OCI-LY1 (cell line): Measurements from ENCODE around the gene ZP1.

ENCODE experiments used
- CTCF ChIP-seq: fragments of 200-600 bp; sonication (generic), shearing (Covaris generic); IDR thresholded peaks from 2 replicates; pipeline ENCODE4 v1.5.1; 2017; ENCODE audit warnings: mild to moderate bottlenecking, antibody characterized with exemption, low read length, moderate library complexity, mixed read lengths
- EZH2 ChIP-seq: fragments of 200-600 bp; sonication (generic), shearing (Covaris generic); IDR thresholded peaks from 2 replicates; pipeline ENCODE4 v1.8.0; 2017; ENCODE audit warnings: borderline replicate concordance, mixed run types, mild to moderate bottlenecking, antibody characterized with exemption, low read length, moderate library complexity, mixed read lengths

GRCh38 chr11:60923326-60923725 is 56.0 kb downstream of the ZP1 start:
- TF ChIP-seq EZH2 (no peak), CTCF (no peak)
